ENCODE results near the gene SLC4A5.

DNA sequence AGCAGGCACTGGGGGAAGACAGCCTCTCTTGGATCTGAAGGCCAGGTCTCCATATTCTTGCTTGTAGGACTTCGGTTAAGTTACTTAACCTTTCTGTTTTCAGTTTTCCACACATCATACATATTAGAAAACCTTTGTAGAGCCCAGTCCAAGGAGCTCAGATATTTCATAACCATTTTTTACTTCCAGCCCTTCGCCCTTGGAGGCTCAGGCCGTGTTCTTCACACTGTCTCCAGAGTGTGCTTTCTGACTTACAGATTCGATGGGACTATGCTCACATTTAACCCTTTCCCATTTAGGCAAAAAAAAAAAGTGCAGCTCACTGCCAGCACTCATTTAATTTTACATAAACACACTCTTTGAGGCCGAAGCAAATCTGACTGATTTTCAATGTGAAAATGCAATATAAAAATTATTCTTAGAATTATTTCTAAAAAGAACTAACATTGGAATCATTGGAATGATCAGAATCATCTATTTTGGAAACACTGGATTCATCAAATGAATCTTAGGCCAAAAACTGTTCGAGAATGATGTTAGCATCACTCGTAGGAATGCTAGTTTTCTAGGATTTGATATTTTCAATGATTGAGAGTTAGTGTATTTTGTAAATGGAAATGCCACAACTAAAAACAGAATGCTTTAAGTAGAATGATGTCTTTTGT, 89.8 kb downstream of the SLC4A5 start:
- TF ChIP-seq CTCF (conservative IDR thresholded peaks at IDR 0.05 in 1 of 2, IDR thresholded peaks at IDR 0.05 in 1 of 2; ENCODE audit: extremely low read depth in 1 of 2, insufficient read depth in 1 of 2, low read depth in 1 of 2, low read length in 2 of 2) = no peak
- no peak for TF ChIP-seq EZH2 (IDR thresholded peaks at IDR 0.05; ENCODE audit: borderline replicate concordance, low read length)
